ENCODE measurements around the gene UNC5CL.

The UNC5CL gene

GRCh38 chr6:41047306-41047705 is 8.3 kb upstream of the UNC5CL start:
- H3K27ac ChIP-seq (replicated peaks): no peak overlapping the region
- H3K27me3 ChIP-seq (ENCODE audit: insufficient read depth, poor library complexity, severe bottlenecking): no peaks in the 10 kb centered on the region
- DNase-seq (ENCODE audit: low read depth in 1 of 2, low spot score in 1 of 2): no peak
- TF ChIP-seq CTCF (IDR thresholded peaks at IDR 0.05; ENCODE audit: insufficient read depth, low read length) (no peak), GABPA (IDR thresholded peaks at IDR 0.05; ENCODE audit: low read depth) (no peak), SPI1 (IDR thresholded peaks at IDR 0.05; ENCODE audit: borderline replicate concordance, low read depth) (no peak), REST (IDR thresholded peaks at IDR 0.05; ENCODE audit: insufficient replicate concordance, low read depth) (no peak), POLR2AphosphoS5 (IDR thresholded peaks at IDR 0.05; ENCODE audit: low read depth) (no peak)
- no peak overlapping the region for H3K4me3 ChIP-seq (replicated peaks; ENCODE audit: insufficient read depth, low read length)

GRCh38 chr6:41046084-41046483 is 7.1 kb upstream of the UNC5CL start:
- H3K27me3 ChIP-seq (ENCODE audit: insufficient read depth, poor library complexity, severe bottlenecking): no peaks in the 10 kb centered on the region
- no peak for DNase-seq (ENCODE audit: low read depth in 1 of 2, low spot score in 1 of 2)
- TF ChIP-seq GABPA (IDR thresholded peaks at IDR 0.05; ENCODE audit: low read depth): no peak
- no peak for TF ChIP-seq REST (IDR thresholded peaks at IDR 0.05; ENCODE audit: insufficient replicate concordance, low read depth)
- TF ChIP-seq POLR2AphosphoS5 (IDR thresholded peaks at IDR 0.05; ENCODE audit: low read depth): no peak
- no peak for TF ChIP-seq CTCF (IDR thresholded peaks at IDR 0.05; ENCODE audit: insufficient read depth, low read length)
- no peak for TF ChIP-seq SPI1 (IDR thresholded peaks at IDR 0.05; ENCODE audit: borderline replicate concordance, low read depth)
- H3K4me3 ChIP-seq (replicated peaks; ENCODE audit: insufficient read depth, low read length): no peak overlapping the region
- H3K27ac ChIP-seq (replicated peaks): no peak overlapping the region

GRCh38 chr6:41045664-41046063 is 6.6 kb upstream of the UNC5CL start:
- DNase-seq (ENCODE audit: low read depth in 1 of 2, low spot score in 1 of 2): no peak
- no peak overlapping the region for H3K27ac ChIP-seq (replicated peaks)
- TF ChIP-seq POLR2AphosphoS5 (IDR thresholded peaks at IDR 0.05; ENCODE audit: low read depth) (no peak), GABPA (IDR thresholded peaks at IDR 0.05; ENCODE audit: low read depth) (no peak), REST (IDR thresholded peaks at IDR 0.05; ENCODE audit: insufficient replicate concordance, low read depth) (no peak), SPI1 (IDR thresholded peaks at IDR 0.05; ENCODE audit: borderline replicate concordance, low read depth) (no peak), CTCF (IDR thresholded peaks at IDR 0.05; ENCODE audit: insufficient read depth, low read length) (no peak)
- no peak overlapping the region for H3K4me3 ChIP-seq (replicated peaks; ENCODE audit: insufficient read depth, low read length)
- no peaks in the 10 kb centered on the region for H3K27me3 ChIP-seq (ENCODE audit: insufficient read depth, poor library complexity, severe bottlenecking)
